Measurements from ENCODE around the gene MCF2L.
"Not testable (repeated sequence)": the region's sequence is repeated elsewhere in the genome, so short reads cannot be mapped to it uniquely, and the experiment has no call there.

MCF2L gene

GRCh38 chr13:113099142-113099541 lies 130.1 kb downstream of the MCF2L start:
- no peak for DNase-seq

- DNase-seq: not testable (repeated sequence)
These were observed 133.3 kb downstream of the MCF2L start for GRCh38 chr13:113102302-113102701.

DNA sequence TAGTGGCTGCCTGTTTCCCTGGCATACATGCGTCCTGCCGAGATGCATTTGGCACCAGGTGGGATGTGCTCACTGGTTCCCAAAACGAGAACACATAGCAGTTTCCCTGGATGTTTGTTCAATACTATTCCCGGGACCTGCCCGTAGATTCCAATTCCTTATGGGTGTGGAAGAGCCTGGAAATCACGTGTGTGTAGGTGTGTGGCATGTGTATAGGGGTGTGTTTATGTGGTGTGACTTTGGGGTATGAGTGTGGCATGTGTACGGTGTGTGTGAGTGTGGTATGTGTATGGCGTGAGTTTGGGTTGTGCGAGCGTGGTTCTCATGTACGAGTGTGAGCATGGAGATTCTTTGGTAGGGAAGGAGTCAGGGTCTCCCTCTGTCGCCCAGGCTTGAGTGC lies 133.7 kb downstream of the MCF2L start:
- DNase-seq: no peak

- DNase-seq: no peak
These were observed 134.6 kb downstream of the MCF2L start for GRCh38 chr13:113103646-113104045.

DNA sequence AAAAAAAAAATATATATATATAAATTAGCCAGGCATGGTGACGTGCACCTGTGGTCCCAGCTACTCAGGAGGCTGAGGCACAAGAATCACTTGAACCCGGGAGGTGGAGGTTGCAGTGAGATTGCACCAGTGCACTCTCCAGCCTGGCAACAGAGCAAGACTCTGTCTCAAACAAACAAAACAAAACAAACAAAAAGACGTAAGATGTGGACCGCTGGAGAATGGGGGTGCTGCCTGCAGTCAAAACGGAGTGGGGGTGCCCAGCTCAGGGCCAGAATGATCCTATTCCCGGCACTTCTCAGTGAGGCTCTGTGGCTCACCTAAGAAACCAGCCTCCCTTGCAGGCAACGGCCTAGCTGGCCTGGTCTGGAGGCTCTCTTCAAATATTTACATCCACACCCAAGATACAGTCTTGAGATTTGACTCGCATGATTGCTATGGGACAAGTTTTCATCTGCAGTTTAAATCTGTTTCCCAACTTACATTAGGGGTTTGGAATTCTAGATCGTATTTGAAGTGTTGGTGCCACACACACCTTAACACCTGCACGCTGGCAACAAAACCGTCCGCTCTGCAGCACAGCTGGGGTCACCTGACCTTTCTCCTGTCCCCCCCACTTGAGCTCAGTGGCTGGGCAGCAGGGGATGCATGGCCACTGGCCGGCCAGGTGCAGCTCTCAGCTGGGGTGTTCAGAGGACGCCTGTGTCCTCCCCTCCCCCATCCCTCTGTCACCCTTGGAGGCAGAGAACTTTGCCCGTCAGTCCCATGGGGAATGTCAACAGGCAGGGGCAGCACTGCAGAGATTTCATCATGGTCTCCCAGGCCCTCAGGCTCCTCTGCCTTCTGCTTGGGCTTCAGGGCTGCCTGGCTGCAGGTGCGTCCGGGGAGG lies 136.3 kb downstream of the MCF2L start, which contains the start of gene F7:
TSS of gene F7 (plus strand) at position 760 of the 889 bp plus-strand sequence. CDS start at position 811, 51 bp downstream.
- DNase-seq: no peak

- no peak for DNase-seq
These were observed 137.0 kb downstream of the MCF2L start for GRCh38 chr13:113105921-113106452.

GRCh38 chr13:113106711-113107351 lies 137.8 kb downstream of the MCF2L start:
- DNase-seq: no peak

GRCh38 chr13:113108521-113108920 lies 139.5 kb downstream of the MCF2L start:
- DNase-seq: not testable (repeated sequence)

- DNase-seq: no peak
These were observed 140.4 kb downstream of the MCF2L start for GRCh38 chr13:113109151-113110047.

- DNase-seq: no peak
These were observed 141.2 kb downstream of the MCF2L start for GRCh38 chr13:113110048-113110851.

DNA sequence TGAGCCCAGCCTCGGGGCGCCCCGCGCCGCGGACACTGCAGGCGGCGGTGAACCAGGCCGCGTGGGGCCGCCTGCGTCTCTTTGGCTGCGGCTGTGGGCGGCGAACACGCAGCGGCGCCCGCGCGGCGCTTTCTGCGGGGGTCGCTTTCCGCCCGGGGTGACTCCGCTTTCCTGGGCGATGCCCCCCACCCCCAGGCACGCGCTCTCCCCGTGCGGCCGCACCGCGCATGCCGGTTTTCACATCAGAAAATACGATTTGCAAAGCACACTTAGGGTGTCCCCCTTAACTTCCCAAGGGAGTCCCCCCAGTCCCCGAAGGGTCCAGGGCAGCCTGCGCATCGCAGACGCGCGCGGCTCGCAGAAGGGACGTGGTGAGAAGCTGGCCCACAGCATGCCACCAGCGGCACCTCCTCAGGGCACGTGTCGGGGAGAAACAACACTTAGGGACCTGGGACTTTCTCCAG lies 141.9 kb downstream of the MCF2L start:
- DNase-seq: no peak

DNA sequence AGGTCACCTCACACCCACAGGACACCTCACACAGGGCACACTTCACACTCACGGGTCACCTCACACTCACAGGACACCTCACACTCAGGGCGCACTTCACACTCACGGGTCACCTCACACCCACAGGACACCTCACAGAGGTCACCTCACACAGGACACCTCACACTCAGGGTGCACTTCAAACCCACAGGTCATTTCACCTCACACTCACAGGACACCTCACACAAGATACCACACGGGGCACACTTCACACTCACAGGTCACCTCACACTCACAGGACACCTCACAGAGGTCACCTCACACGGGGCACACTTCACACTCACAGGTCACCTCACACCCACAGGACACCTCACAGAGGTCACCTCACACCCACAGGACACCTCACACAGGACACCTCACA lies 142.8 kb downstream of the MCF2L start:
- DNase-seq: not testable (repeated sequence)

- DNase-seq: not testable (repeated sequence)
These were observed 143.5 kb downstream of the MCF2L start for GRCh38 chr13:113112475-113112874.

- DNase-seq: no peak
These were observed 144.2 kb downstream of the MCF2L start for GRCh38 chr13:113112893-113113845.

DNA sequence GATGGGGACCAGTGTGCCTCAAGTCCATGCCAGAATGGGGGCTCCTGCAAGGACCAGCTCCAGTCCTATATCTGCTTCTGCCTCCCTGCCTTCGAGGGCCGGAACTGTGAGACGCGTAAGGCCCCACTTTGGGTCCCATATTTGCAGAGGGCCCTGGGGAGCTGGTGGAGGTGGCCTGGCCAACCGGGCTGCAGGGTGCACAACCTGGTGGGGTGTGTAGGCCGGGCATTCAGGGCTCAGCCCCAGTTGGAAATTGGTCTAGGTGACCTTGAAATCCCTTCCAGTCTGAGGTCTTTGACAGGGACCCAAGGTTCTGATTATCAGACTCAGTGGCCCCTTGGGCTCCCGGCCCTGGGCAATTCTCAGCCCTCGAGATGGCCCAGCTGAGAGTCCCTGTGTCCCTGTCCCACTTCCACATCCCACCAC lies 144.8 kb downstream of the MCF2L start:
- no peak for DNase-seq

- no peak for DNase-seq
These were observed 145.7 kb downstream of the MCF2L start for GRCh38 chr13:113114511-113115362.

DNA sequence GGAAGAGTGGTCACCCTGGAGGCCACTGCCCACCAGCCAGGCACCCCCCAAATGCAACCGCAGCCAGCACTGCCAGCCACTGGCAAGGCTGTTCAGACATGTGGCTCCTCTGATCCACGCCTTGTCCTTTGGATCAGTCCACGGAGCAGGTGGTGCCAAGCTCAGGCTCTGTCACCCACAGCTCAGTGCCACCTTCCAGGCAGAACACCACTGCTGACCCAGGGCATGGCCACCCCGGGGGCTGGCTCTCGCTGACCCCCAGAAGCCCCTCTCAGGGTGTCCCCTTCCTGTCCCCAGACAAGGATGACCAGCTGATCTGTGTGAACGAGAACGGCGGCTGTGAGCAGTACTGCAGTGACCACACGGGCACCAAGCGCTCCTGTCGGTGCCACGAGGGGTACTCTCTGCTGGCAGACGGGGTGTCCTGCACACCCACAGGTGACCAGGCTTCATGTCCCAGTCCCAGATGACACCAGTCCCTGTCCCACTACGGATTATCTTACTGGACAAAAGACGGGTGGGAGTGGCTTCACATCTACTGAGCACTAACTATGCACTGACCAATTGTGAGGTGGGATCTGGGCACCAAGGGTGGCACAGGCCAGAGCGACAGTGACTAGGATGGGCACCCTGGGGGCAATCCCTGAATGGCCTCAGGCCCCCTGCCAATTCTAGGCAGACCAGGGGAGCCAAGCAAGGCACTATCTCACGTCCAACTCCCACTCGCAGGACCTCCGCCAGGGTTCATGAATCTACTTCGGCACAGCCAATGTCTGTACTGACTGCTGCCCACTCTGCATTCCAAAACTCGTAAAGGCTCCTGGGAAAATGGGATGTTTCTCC lies 146.6 kb downstream of the MCF2L start:
- no peak for DNase-seq

- no peak for DNase-seq
These were observed 147.3 kb downstream of the MCF2L start for GRCh38 chr13:113116206-113116800.

Data from CD4-positive, alpha-beta T cell treated with Interferon gamma for 1 hour (primary cell).